IMR-90 (cell line): ENCODE measurements around the gene PLRG1. TPM values are rescaled to one million over a fixed set of nuclear protein-coding genes. Genes with fewer than 3 reads are reported as not detected.

Experiments used
- ATAC-seq: fragments of 200-7000 bp; cut with Tn5 transposase; 2 replicates; pipeline ENCODE4 v1.9.1; 2020; ENCODE audit warnings: low read depth, mild to moderate bottlenecking, moderate library complexity
- BruUV-seq: library from RNA; stranded (reverse); fragments of 400-500 nt; replicated peaks from 2 replicates; lab custom pipeline; 2021; lab: Mats Ljungman, UMichigan
- CTCF ChIA-PET: fragments of 300-600 bp; formaldehyde crosslinking; extraction: SDS; loops from one replicate; lab custom pipeline; 2021; ENCODE audit warnings: antibody characterized with exemption; lab: Yijun Ruan, JAX
- POLR2A ChIA-PET: fragments of 300-600 bp; sonication (Branson Sonifier 250); formaldehyde crosslinking; loops from one replicate; lab custom pipeline; 2022; ENCODE audit warnings: antibody characterized with exemption; ENCODE audit not compliant: unreplicated experiment; lab: Charles Lee
- DNase-seq: peaks from one replicate; pipeline ENCODE4 v3.0.0; 2013
- H2AFZ ChIP-seq: replicated peaks from 2 replicates; pipeline ENCODE3; 2013; ENCODE audit warnings: low read length, mild to moderate bottlenecking; ENCODE audit not compliant: poor library complexity
- H2AK5ac ChIP-seq: 2 replicates; pipeline ENCODE4 v1.6.1; 2013; ENCODE audit warnings: low read depth, low read length, inconsistent platforms
- H2AK9ac ChIP-seq: replicated peaks from 2 replicates; pipeline ENCODE3; 2013; ENCODE audit warnings: mild to moderate bottlenecking, low read depth, low read length, moderate library complexity; ENCODE audit not compliant: poor library complexity
- H2BK120ac ChIP-seq: 2 replicates; pipeline ENCODE4 v1.6.1; 2013; ENCODE audit warnings: low read depth, low read length, inconsistent platforms
- H2BK15ac ChIP-seq: 3 replicates; pipeline ENCODE4 v1.6.1; 2013; ENCODE audit warnings: low read depth, low read length, inconsistent platforms
- H2BK20ac ChIP-seq: 2 replicates; pipeline ENCODE4 v1.6.1; 2013; ENCODE audit warnings: low read depth, mild to moderate bottlenecking, inconsistent platforms, low read length, moderate library complexity
- H2BK5ac ChIP-seq: 2 replicates; pipeline ENCODE4 v1.6.1; 2013; ENCODE audit warnings: mild to moderate bottlenecking, low read depth, low read length, inconsistent platforms; ENCODE audit not compliant: poor library complexity, severe bottlenecking
- H3K14ac ChIP-seq: replicated peaks from 2 replicates; pipeline ENCODE4 v1.6.1; 2013; ENCODE audit warnings: low read depth, low read length, inconsistent platforms
- H3K18ac ChIP-seq: 2 replicates; pipeline ENCODE4 v1.6.1; 2013; ENCODE audit warnings: low read depth, low read length, control low read depth
- H3K23ac ChIP-seq: 2 replicates; pipeline ENCODE4 v1.6.1; 2013; ENCODE audit warnings: low read depth, low read length, inconsistent platforms
- H3K27ac ChIP-seq: 2 replicates; pipeline ENCODE4 v1.5.1; 2013; ENCODE audit warnings: mild to moderate bottlenecking, control low read depth, low read length; ENCODE audit not compliant: insufficient read depth
- H3K27me3 ChIP-seq: 2 replicates; pipeline ENCODE4 v1.6.1; 2013; ENCODE audit warnings: low read length; ENCODE audit not compliant: control insufficient read depth, insufficient read depth
- H3K36me3 ChIP-seq: 2 replicates; pipeline ENCODE4 v1.6.1; 2013; ENCODE audit warnings: low read length, mixed read lengths; ENCODE audit not compliant: control insufficient read depth, insufficient read depth
- H3K4ac ChIP-seq: 2 replicates; pipeline ENCODE4 v1.6.1; 2013; ENCODE audit warnings: low read depth, low read length, inconsistent platforms
- H3K4me1 ChIP-seq: 2 replicates; pipeline ENCODE4 v1.6.1; 2013; ENCODE audit warnings: low read length, mixed read lengths; ENCODE audit not compliant: control insufficient read depth, insufficient read depth
- H3K4me2 ChIP-seq: 2 replicates; pipeline ENCODE4 v1.6.1; 2013; ENCODE audit warnings: low read depth, mild to moderate bottlenecking, control low read depth, low read length, moderate library complexity
- H3K4me3 ChIP-seq: 2 replicates; pipeline ENCODE4 v1.5.1; 2013; ENCODE audit warnings: low read depth, mild to moderate bottlenecking, control low read depth, low read length, moderate library complexity; ENCODE audit not compliant: insufficient read depth
- H3K56ac ChIP-seq: 2 replicates; pipeline ENCODE4 v1.6.1; 2013; ENCODE audit warnings: low read length, inconsistent platforms; ENCODE audit not compliant: insufficient read depth; ENCODE audit errors: extremely low read depth
- H3K79me1 ChIP-seq, 2 experiments: 2 replicates each; pipeline ENCODE4 v1.6.1; 2013; ENCODE audit warnings: low read length in 2 of 2, inconsistent platforms in 1 of 2, low read depth in 1 of 2
- H3K9ac ChIP-seq: 2 replicates; pipeline ENCODE4 v1.6.1; 2013; ENCODE audit warnings: low read depth, low read length, control low read depth
- H3K9me1 ChIP-seq: 2 replicates; pipeline ENCODE4 v1.6.1; 2013; ENCODE audit warnings: low read length, inconsistent platforms; ENCODE audit not compliant: insufficient read depth
- H3K9me3 ChIP-seq: 2 replicates; pipeline ENCODE4 v1.6.1; 2013; ENCODE audit warnings: low read length; ENCODE audit not compliant: control insufficient read depth, insufficient read depth
- H4K20me1 ChIP-seq: 2 replicates; pipeline ENCODE4 v1.6.1; 2013; ENCODE audit warnings: low read length, inconsistent platforms; ENCODE audit not compliant: insufficient read depth
- H4K5ac ChIP-seq: 2 replicates; pipeline ENCODE4 v1.6.1; 2013; ENCODE audit warnings: mild to moderate bottlenecking, low read depth, low read length, control low read depth
- H4K8ac ChIP-seq, 2 experiments: 2 replicates each; pipeline ENCODE4 v1.6.1; 2013; ENCODE audit warnings: low read depth in 2 of 2, low read length in 2 of 2, control low read depth in 1 of 2, inconsistent platforms in 1 of 2
- H4K91ac ChIP-seq: 2 replicates; pipeline ENCODE4 v1.6.1; 2013; ENCODE audit warnings: low read depth, low read length, inconsistent platforms; ENCODE audit not compliant: insufficient read depth
- BHLHE40 ChIP-seq: fragments of 150-350 bp; IDR thresholded peaks from 2 replicates; pipeline ENCODE4 v1.6.1; 2016; ENCODE audit warnings: mild to moderate bottlenecking, low read depth, low read length
- FOS ChIP-seq: fragments of 150-350 bp; IDR thresholded peaks from 2 replicates; pipeline ENCODE4 v1.6.1; 2016; ENCODE audit warnings: low read depth, low read length
- MAZ ChIP-seq: IDR thresholded peaks from 2 replicates; pipeline ENCODE4 v1.6.1; 2012; ENCODE audit warnings: low read depth, mild to moderate bottlenecking, low read length, improper control_type of control experiment, moderate library complexity, borderline replicate concordance
- MXI1 ChIP-seq: IDR thresholded peaks from 2 replicates; pipeline ENCODE4 v1.6.1; 2012; ENCODE audit warnings: low read depth, mild to moderate bottlenecking, low read length, moderate library complexity, borderline replicate concordance
- NFE2L2 ChIP-seq: fragments of 150-350 bp; IDR thresholded peaks from 2 replicates; pipeline ENCODE4 v1.6.1; 2016; ENCODE audit warnings: low read depth, mild to moderate bottlenecking, low read length
- RAD21 ChIP-seq: IDR thresholded peaks from 2 replicates; pipeline ENCODE4 v1.6.1; 2012; ENCODE audit warnings: low read length, improper control_type of control experiment
- RFX5 ChIP-seq: IDR thresholded peaks from 2 replicates; pipeline ENCODE4 v1.8.0; 2012; ENCODE audit warnings: low read depth, mild to moderate bottlenecking, low read length, moderate library complexity
- WGBS, 2 experiments: methylation state at CpG; one replicate each; pipeline versions ENCODE4 v1.1.5 to v1.1.7; 2013; ENCODE audit warnings: missing lambda C conversion rate in 2 of 2; ENCODE audit not compliant: insufficient read length in 1 of 2; ENCODE audit errors: extremely low coverage in 2 of 2; 5-methylcytosine and 5-hydroxymethylcytosine counted together
- dilution Hi-C: fragments of 300-500 bp; cut with HindIII; formaldehyde crosslinking; loops from one replicate; pipeline ENCODE4 v1.14.3; 2018; ENCODE audit warnings: low sequenced_read_pairs; ENCODE audit not compliant: unreplicated experiment
- in situ Hi-C: fragments of 300-500 bp; cut with MboI; formaldehyde crosslinking; loops from 3 replicates; pipeline ENCODE4 v1.14.3; 2019; ENCODE audit warnings: low sequenced_read_pairs, inconsistent platforms, mixed read lengths
- intact Hi-C: fragments of 100-400 bp; cut with micrococcal nuclease; formaldehyde crosslinking; loops from 2 replicates; pipeline ENCODE4 v1.10.0; 2022
- polyA plus RNA-seq, 3 experiments: library from polyadenylated mRNA; depleted of rRNA; stranded (reverse); fragments of >200 nt; gene quantifications; 2 replicates each; pipeline ENCODE4 v1.2.3, GENCODE V29; 2012; ENCODE audit warnings: low replicate concordance in 1 of 3
- total RNA-seq: library from RNA; depleted of rRNA; stranded (reverse); fragments of >200 nt; gene quantifications from 2 replicates; pipeline ENCODE4 v1.2.3, GENCODE V29; 2012
- TF ChIP-seq, protein P1 (sequence below): conservative IDR thresholded peaks from 2 replicates; pipeline ENCODE4 v1.5.1; 2012; ENCODE audit warnings: mild to moderate bottlenecking, low read depth, low read length, improper control_type of control experiment
- TF ChIP-seq, protein P2 (sequence below): fragments of 150-350 bp; IDR thresholded peaks from 2 replicates; pipeline ENCODE4 v1.6.1; 2016; ENCODE audit warnings: low read depth, mild to moderate bottlenecking, low read length, moderate library complexity, borderline replicate concordance
- TF ChIP-seq, protein P3 (sequence below): fragments of 150-350 bp; IDR thresholded peaks from 2 replicates; pipeline ENCODE4 v1.6.1; 2017; ENCODE audit warnings: mild to moderate bottlenecking, antibody characterized with exemption, low read length, low read depth

Gene PLRG1
- total and polyA plus RNA-seq, 2 of the 4 experiments (the other 2 are of a cell fraction): 76.1 to 200 TPM

DNA sequence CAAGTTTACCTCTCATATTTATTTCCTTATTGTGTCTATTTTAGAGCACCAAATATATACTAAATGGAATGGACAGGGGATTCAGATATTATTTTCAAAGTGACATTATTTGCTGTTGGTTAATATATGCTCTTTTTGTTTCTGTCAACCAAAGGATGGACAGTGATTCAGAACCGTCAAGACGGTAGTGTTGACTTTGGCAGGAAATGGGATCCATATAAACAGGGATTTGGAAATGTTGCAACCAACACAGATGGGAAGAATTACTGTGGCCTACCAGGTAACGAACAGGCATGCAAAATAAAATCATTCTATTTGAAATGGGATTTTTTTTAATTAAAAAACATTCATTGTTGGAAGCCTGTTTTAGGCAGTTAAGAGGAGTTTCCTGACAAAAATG, 18.8 kb upstream of the PLRG1 start:
- POLR2A ChIA-PET: interaction anchor here (0.6 kb wide), 1 partner anchor 18 kb away, joined by 5 read pairs; no protein-coding TSS in a partner anchor
- dilution Hi-C loops (no loop called here), intact Hi-C loops (no loop called here), in situ Hi-C loops (loop anchor here (25.0 kb wide), 1 partner anchor 793 kb away; no protein-coding TSS in a partner anchor)
- Histone ChIP-seq H3K14ac (no peak overlapping the region), H3K36me3 (no peaks in the 10 kb centered on the region), H2BK120ac (no peak overlapping the region), H3K4me3 (no peak overlapping the region), H2BK5ac (no peak overlapping the region), H3K23ac (no peak overlapping the region), H4K5ac (no peak overlapping the region), H2BK15ac (no peak overlapping the region), H3K4ac (no peak overlapping the region), H3K9ac (no peak overlapping the region), H4K91ac (no peak overlapping the region), H2AK9ac (no peak overlapping the region), H3K18ac (no peak overlapping the region), H2AK5ac (no peak overlapping the region), H3K4me1 (no peaks in the 10 kb centered on the region; the same call in 1 of the 2 replicates), H4K20me1 (no peaks in the 10 kb centered on the region), H3K79me1 (no peaks in the 10 kb centered on the region), H2BK20ac (no peak overlapping the region), H3K27ac (no peak overlapping the region), H3K9me3 (no peaks in the 10 kb centered on the region), H3K56ac (no peak overlapping the region), H3K4me2 (no peak overlapping the region), H2AFZ (no peak overlapping the region), H4K8ac (no peak overlapping the region), H3K27me3 (no peaks in the 10 kb centered on the region; the same call in 1 of the 2 replicates), H3K9me1 (no peaks in the 10 kb centered on the region)
- no peak for DNase-seq
- CTCF ChIA-PET: interaction anchor here (0.9 to 1.3 kb wide), 3 partner anchors 10 to 50 kb away, joined by 3 to 5 read pairs (median 4); no protein-coding TSS in a partner anchor
- TF ChIP-seq BHLHE40: no peak
- TF ChIP-seq MAZ: no peak
- TF ChIP-seq RFX5: no peak
- no peak for TF ChIP-seq MXI1
- TF ChIP-seq, protein P1, sequence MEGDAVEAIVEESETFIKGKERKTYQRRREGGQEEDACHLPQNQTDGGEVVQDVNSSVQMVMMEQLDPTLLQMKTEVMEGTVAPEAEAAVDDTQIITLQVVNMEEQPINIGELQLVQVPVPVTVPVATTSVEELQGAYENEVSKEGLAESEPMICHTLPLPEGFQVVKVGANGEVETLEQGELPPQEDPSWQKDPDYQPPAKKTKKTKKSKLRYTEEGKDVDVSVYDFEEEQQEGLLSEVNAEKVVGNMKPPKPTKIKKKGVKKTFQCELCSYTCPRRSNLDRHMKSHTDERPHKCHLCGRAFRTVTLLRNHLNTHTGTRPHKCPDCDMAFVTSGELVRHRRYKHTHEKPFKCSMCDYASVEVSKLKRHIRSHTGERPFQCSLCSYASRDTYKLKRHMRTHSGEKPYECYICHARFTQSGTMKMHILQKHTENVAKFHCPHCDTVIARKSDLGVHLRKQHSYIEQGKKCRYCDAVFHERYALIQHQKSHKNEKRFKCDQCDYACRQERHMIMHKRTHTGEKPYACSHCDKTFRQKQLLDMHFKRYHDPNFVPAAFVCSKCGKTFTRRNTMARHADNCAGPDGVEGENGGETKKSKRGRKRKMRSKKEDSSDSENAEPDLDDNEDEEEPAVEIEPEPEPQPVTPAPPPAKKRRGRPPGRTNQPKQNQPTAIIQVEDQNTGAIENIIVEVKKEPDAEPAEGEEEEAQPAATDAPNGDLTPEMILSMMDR: no peak
- TF ChIP-seq, protein P2, sequence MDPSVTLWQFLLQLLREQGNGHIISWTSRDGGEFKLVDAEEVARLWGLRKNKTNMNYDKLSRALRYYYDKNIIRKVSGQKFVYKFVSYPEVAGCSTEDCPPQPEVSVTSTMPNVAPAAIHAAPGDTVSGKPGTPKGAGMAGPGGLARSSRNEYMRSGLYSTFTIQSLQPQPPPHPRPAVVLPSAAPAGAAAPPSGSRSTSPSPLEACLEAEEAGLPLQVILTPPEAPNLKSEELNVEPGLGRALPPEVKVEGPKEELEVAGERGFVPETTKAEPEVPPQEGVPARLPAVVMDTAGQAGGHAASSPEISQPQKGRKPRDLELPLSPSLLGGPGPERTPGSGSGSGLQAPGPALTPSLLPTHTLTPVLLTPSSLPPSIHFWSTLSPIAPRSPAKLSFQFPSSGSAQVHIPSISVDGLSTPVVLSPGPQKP: no peak
- no peak for TF ChIP-seq NFE2L2
- no peak for TF ChIP-seq FOS
- no peak for TF ChIP-seq RAD21
- TF ChIP-seq, protein P3, sequence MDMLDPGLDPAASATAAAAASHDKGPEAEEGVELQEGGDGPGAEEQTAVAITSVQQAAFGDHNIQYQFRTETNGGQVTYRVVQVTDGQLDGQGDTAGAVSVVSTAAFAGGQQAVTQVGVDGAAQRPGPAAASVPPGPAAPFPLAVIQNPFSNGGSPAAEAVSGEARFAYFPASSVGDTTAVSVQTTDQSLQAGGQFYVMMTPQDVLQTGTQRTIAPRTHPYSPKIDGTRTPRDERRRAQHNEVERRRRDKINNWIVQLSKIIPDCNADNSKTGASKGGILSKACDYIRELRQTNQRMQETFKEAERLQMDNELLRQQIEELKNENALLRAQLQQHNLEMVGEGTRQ: no peak
- BruUV-seq: no TSS peak
- ATAC-seq: no peak
- WGBS, 2 experiments: no CpG with 5 or more reads among the region's 3 CpGs
